H54 (cell line): Measurements from ENCODE around the gene SUMO3.

Experiments
- DNase-seq: peaks from one replicate; pipeline ENCODE4 v3.0.0; 2011; ENCODE audit warnings: low spot score, mixed read lengths; ENCODE audit not compliant: insufficient read length
- FAIRE-seq: peaks from 3 replicates; lab custom pipeline; 2011; peaks lifted over from hg19 to GRCh38; lab: Jason Lieb, UNC
- POLR2A ChIP-seq: IDR thresholded peaks from 2 replicates; pipeline ENCODE4 v1.6.1; 2011; ENCODE audit warnings: low read depth, mild to moderate bottlenecking, low read length

Gene SUMO3

DNA sequence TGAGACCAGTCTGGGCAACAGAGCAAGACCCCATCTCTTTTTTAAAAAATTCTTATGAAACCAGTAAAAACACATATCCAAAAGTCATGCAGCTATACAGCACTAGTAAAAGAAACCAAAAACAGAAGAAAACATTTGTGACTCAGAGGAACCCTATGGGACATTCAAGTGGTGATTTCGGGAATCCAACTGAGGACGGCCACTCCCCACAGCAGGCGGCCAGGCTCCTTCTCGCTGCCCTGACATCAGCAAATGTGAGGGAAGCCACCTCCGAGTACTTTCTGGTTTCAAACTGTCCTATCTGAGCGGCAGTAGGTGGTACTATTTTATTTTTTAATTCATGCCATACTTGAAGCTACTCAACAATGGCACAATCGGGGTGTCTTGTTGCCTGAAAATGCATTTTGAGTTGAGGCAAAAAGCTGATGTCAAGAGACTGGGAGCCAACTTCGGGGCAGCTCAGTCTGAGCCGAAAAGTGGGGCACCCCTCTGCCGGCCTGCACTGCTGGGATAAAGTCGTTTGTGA is 3.3 kb downstream of the SUMO3 start:
- no peak for FAIRE-seq
- no peak for DNase-seq
- no peak for TF ChIP-seq POLR2A

DNA sequence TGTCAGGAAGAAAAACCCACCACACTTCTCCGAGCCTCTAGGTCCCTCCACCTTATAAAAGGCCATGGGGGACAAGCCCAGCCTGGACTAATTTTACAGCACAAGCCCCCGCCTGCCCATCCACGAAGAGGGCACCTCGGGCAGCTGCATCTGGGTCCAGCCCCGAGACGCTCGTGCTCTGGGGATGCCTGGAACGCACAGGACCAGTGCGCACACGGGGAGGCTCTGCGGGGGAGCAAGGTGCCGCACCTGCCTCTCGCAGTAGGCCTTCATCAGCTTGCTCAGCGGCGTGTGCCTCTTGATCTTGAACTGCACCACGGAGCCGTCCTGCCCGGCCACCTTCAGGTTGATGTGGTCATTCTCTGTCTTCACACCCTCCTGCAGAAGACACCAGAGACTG is 4.1 kb downstream of the SUMO3 start:
- TF ChIP-seq POLR2A = no peak
- DNase-seq (no peak), FAIRE-seq (no peak)

GRCh38 chr21:44813149-44813548 is 4.7 kb downstream of the SUMO3 start:
- FAIRE-seq (no peak), DNase-seq (no peak)
- TF ChIP-seq POLR2A = no peak

GRCh38 chr21:44812640-44813039 is 5.2 kb downstream of the SUMO3 start:
- no peak for FAIRE-seq
- no peak for TF ChIP-seq POLR2A
- no peak for DNase-seq

- no peak for TF ChIP-seq POLR2A
- FAIRE-seq = no peak
- no peak for DNase-seq
Measured at GRCh38 chr21:44810779-44811178, 7.1 kb downstream of the SUMO3 start.

- DNase-seq = no peak
- no peak for TF ChIP-seq POLR2A
- no peak for FAIRE-seq
Measured at GRCh38 chr21:44805859-44806258, 12.0 kb downstream of the SUMO3 start.

DNA sequence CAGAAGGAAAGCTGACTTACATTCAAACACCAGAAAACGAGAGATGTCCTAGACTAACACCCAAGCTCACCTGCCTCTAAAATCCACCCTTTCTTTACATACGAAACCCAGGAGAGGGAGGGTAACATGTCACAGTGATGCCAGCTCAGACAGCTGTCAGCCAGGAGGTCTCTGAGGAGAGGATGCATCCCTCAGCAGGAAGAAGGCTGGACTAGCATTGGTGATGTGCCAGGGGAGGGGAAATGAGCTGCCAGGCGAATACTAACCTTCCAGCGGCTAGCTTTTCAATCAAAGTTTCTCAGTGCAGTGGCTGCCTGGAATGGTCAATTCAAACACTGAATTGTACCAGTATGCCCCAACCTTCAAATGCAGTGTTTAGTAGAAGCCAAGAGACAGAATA is 12.6 kb downstream of the SUMO3 start:
- TF ChIP-seq POLR2A = no peak
- DNase-seq (no peak), FAIRE-seq (no peak)

DNA sequence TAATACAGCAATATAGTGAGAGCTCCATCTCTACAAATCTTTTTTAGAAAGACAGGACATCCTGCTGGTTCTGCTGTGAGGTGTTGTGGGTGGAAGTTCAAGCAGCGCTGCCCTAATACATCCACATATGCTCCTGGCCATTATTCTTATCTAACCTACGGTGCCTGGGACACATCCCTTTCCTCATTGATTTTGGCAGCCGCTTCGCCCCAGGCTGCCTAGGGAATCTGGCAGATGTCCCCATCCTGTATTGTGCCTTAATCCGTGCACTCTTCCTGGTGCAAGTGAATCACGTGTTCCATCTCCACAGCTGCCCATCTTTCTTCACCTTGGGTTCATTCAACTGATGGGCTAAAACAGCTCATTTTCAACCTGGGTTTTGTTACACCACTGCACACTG is 13.1 kb downstream of the SUMO3 start:
- DNase-seq = no peak
- FAIRE-seq = no peak
- no peak for TF ChIP-seq POLR2A

- DNase-seq (no peak), FAIRE-seq (no peak)
- TF ChIP-seq POLR2A = no peak
Measured at GRCh38 chr21:44803651-44804050, 14.2 kb downstream of the SUMO3 start.

GRCh38 chr21:44802396-44803153 is 15.3 kb downstream of the SUMO3 start:
- DNase-seq (peak; percentile 42), FAIRE-seq (no peak)
- TF ChIP-seq POLR2A = no peak

GRCh38 chr21:44801468-44802395 is 16.1 kb downstream of the SUMO3 start, which contains the start of gene UBE2G2:
Gene UBE2G2 (minus strand): TSS chr21:44801820. CDS start chr21:44801748, 72 bp downstream.
- TF ChIP-seq POLR2A = peak; percentile 95
- FAIRE-seq = no peak
- DNase-seq = peak; percentile 98

- no peak for TF ChIP-seq POLR2A
- DNase-seq (peak; percentile 54), FAIRE-seq (no peak)
Measured at GRCh38 chr21:44800971-44801467, 16.8 kb downstream of the SUMO3 start.

DNA sequence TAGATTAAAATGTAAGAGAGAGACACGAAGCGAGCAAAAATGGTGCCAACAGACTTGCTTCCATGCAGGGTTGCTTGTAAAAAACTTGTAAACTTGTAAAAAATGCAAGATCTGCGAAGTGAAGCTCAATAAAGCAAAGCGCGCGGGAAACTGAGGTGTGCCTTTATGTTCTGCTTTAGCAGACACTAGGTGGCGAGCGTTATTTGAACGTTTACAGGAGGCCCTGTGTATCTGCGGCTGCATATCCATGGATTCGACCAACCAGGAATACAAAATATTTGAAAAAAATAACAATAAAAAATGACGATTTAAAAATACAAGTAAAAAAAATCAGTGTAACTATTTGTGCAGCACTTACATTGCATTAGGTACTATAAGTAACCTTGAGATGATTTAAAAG is 17.8 kb downstream of the SUMO3 start:
- FAIRE-seq (no peak), DNase-seq (no peak)
- TF ChIP-seq POLR2A = no peak

- no peak for TF ChIP-seq POLR2A
- no peak for FAIRE-seq
- DNase-seq = no peak
Measured at GRCh38 chr21:44799646-44800045, 18.2 kb downstream of the SUMO3 start.
